ENCODE measurements around the gene ACO2. TPM values are rescaled to one million over a fixed set of nuclear protein-coding genes. Genes with fewer than 3 reads are reported as not detected.

ACO2 gene
- total RNA-seq, 1 experiment from 2014 or later: 66.6 TPM

GRCh38 chr22:41528132-41528766 is 59.3 kb downstream of the ACO2 start:
- peaks cover 2 to 6% of the 10 kb centered on the region in 2 experiments; a peak in 3 of 4 replicates for H3K4me1 Mint-ChIP-seq

More at GRCh38 chr22:41528132-41528766, 59.3 kb downstream of the ACO2 start:
- no peaks in the 10 kb centered on the region for H3K79me1 ChIP-seq (ENCODE audit: insufficient read depth, low read depth, low read length, poor library complexity, severe bottlenecking)
- H4K20me1 ChIP-seq (ENCODE audit: control insufficient read depth, insufficient read depth, insufficient read length): no peaks in the 10 kb centered on the region
- H4K91ac ChIP-seq (ENCODE audit: insufficient read length, low read depth, low read length): no peak overlapping the region
- no peak overlapping the region for H3K18ac ChIP-seq (ENCODE audit: insufficient read length, low read depth, low read length)
- Mint-ChIP-seq H3K9me3 (no peaks in the 10 kb centered on the region), H3K4me3 (no peak overlapping the region), H3K27ac (no peak overlapping the region), H3K27me3 (ENCODE audit: low read depth) (peaks cover 5% of the 10 kb centered on the region), H3K36me3 (ENCODE audit: insufficient read depth in 1 of 3, low read depth in 3 of 3) (peaks cover 18 to 80% (median 57%) of the 10 kb centered on the region in 3 experiments)
- no peak overlapping the region for H3K4ac ChIP-seq (ENCODE audit: low read depth, low read length)
- no peaks in the 10 kb centered on the region for H3K9me3 ChIP-seq (ENCODE audit: control insufficient read depth, low read depth, low read length)
- H2BK5ac ChIP-seq (ENCODE audit: insufficient read length, low read length): no peak overlapping the region
- H3K56ac ChIP-seq (ENCODE audit: insufficient read length, low read depth, low read length): no peak overlapping the region
- no peaks in the 10 kb centered on the region for H3K23me2 ChIP-seq (ENCODE audit: insufficient read length, low read depth, low read length, poor library complexity, severe bottlenecking)
- no peak overlapping the region for H2BK15ac ChIP-seq (ENCODE audit: low read depth, low read length)
- no peak overlapping the region for H2BK20ac ChIP-seq (ENCODE audit: low read depth, low read length, poor library complexity, severe bottlenecking)
- H4K5ac ChIP-seq (ENCODE audit: insufficient read length, low read depth, low read length): no peak overlapping the region
- H3K9ac ChIP-seq (ENCODE audit: extremely low read depth, insufficient read length, low read length): no peak overlapping the region
- H2AK5ac ChIP-seq (ENCODE audit: insufficient read length, low read length): no peak overlapping the region
- H2BK12ac ChIP-seq (ENCODE audit: insufficient read length, low read depth, low read length): no peak overlapping the region
- TF ChIP-seq CTCF (conservative IDR thresholded peaks at IDR 0.05): no peak
- H3T11ph ChIP-seq (ENCODE audit: low read length): no peak overlapping the region
- no peaks in the 10 kb centered on the region for H3K27me3 ChIP-seq (ENCODE audit: insufficient read depth, low read length)
- H3K27ac ChIP-seq (ENCODE audit: insufficient read length, low read depth, low read length): no peak overlapping the region
- no peaks in the 10 kb centered on the region for H3K79me2 ChIP-seq (ENCODE audit: insufficient read depth, low read length)
- H3K14ac ChIP-seq (ENCODE audit: insufficient read depth, low read length): no peak overlapping the region
- no peak overlapping the region for H3K23ac ChIP-seq (ENCODE audit: insufficient read length, low read depth, low read length)
- H3K4me1 ChIP-seq (ENCODE audit: insufficient read depth, low read length): no peaks in the 10 kb centered on the region
- H4K8ac ChIP-seq (replicated peaks; ENCODE audit: insufficient read length, low read depth, low read length): no peak overlapping the region
- no peak overlapping the region for H3K4me2 ChIP-seq (ENCODE audit: insufficient read depth, insufficient read length, low read length)
- WGBS (ENCODE audit: extremely low coverage, insufficient read length, low lambda C conversion rate): no CpG with 5 or more reads among the region's 16 CpGs
- H2BK120ac ChIP-seq (ENCODE audit: low read depth, low read length, poor library complexity, severe bottlenecking): no peak overlapping the region
- no peak for DNase-seq
- no peak overlapping the region for H2AFZ ChIP-seq (ENCODE audit: low read length)

All from H9 (cell line).